ENCODE results near the gene NRXN3. TPM values are rescaled to one million over a fixed set of nuclear protein-coding genes. Genes with fewer than 3 reads are reported as not detected.

NRXN3 gene
- total RNA-seq, 1 donor from 2014 or later = 1.6 TPM

DNA sequence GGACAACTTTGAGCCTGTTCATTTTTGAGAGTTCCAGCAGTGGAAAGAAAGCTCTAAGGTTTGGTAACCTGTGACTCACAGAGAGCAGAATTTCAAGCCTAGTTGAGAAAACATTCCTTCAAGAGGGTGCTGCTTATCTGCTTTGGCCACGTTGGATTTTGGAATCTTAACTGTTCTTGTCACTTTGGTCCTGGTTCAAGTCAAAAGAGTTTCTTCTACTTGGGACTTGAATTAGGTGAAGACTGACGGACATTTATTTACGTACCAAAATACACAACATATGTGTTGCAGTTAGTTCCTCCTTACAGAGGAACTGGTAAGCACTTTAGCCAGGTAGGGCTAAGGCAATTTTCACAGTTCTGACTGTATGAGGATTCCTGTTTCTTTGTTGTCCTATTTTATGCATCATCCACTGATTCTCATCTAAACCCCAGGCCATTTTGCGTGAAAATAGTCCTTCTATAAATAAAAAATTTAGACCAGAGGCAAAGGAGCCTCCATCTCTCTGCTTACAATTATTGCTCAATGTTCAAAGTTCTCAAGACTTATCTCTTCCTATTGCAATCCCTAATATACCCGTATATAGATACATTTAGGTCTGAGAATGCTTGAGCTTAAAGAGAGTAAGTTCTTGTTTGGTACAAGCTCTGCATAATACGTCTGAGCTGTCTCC, 1460.3 kb downstream of the NRXN3 start:
- Histone ChIP-seq H3K4me3 (ENCODE audit: low read depth, low read length) (no peak overlapping the region), H3K36me3 (ENCODE audit: control insufficient read depth, insufficient read depth, low read length) (no peaks in the 10 kb centered on the region), H3K27me3 (ENCODE audit: control insufficient read depth, insufficient read depth, low read length) (no peaks in the 10 kb centered on the region)
- no peak for TF ChIP-seq CTCF (IDR thresholded peaks at IDR 0.05; ENCODE audit: insufficient read depth, low read length, poor library complexity, severe bottlenecking)
- no peak for DNase-seq (ENCODE audit: low read depth)

GRCh38 chr14:79631276-79631675, 1461.1 kb downstream of the NRXN3 start:
- DNase-seq (ENCODE audit: low read depth) = no peak
- TF ChIP-seq CTCF (IDR thresholded peaks at IDR 0.05; ENCODE audit: insufficient read depth, low read length, poor library complexity, severe bottlenecking) = no peak
- H3K27me3 ChIP-seq (ENCODE audit: control insufficient read depth, insufficient read depth, low read length) = no peaks in the 10 kb centered on the region
- no peak overlapping the region for H3K4me3 ChIP-seq (ENCODE audit: low read depth, low read length)
- H3K36me3 ChIP-seq (ENCODE audit: control insufficient read depth, insufficient read depth, low read length) = no peaks in the 10 kb centered on the region

GRCh38 chr14:79638672-79639266, 1468.6 kb downstream of the NRXN3 start:
- TF ChIP-seq CTCF (IDR thresholded peaks at IDR 0.05; ENCODE audit: insufficient read depth, low read length, poor library complexity, severe bottlenecking) = no peak
- H3K4me3 ChIP-seq (ENCODE audit: low read depth, low read length) = no peak overlapping the region
- no peaks in the 10 kb centered on the region for H3K27me3 ChIP-seq (ENCODE audit: control insufficient read depth, insufficient read depth, low read length)
- DNase-seq (ENCODE audit: low read depth) = no peak
- no peaks in the 10 kb centered on the region for H3K36me3 ChIP-seq (ENCODE audit: control insufficient read depth, insufficient read depth, low read length)

DNA sequence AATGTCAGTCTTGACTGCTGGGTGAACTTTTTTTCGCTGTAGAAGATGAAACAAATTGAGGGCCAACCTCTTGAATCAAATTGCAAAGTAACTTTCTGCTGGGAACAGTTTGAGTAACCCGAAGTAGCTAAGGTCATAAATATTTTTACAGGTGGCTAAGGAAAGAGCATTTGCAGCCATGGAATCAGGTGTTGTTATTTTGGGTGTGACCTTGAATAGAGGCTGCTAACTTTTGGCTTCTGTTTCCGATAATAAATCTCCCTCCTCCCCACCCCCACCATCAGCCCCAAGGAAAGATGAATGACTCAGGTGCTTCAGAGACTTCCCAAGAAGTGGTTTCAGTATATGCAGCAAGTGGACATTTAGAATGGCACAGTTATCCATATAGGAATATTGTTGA, 1469.4 kb downstream of the NRXN3 start:
- H3K36me3 ChIP-seq (ENCODE audit: control insufficient read depth, insufficient read depth, low read length) = no peaks in the 10 kb centered on the region
- H3K4me3 ChIP-seq (ENCODE audit: low read depth, low read length) = no peak overlapping the region
- H3K27me3 ChIP-seq (ENCODE audit: control insufficient read depth, insufficient read depth, low read length) = no peaks in the 10 kb centered on the region
- DNase-seq (ENCODE audit: low read depth) = no peak
- TF ChIP-seq CTCF (IDR thresholded peaks at IDR 0.05; ENCODE audit: insufficient read depth, low read length, poor library complexity, severe bottlenecking) = no peak

DNA sequence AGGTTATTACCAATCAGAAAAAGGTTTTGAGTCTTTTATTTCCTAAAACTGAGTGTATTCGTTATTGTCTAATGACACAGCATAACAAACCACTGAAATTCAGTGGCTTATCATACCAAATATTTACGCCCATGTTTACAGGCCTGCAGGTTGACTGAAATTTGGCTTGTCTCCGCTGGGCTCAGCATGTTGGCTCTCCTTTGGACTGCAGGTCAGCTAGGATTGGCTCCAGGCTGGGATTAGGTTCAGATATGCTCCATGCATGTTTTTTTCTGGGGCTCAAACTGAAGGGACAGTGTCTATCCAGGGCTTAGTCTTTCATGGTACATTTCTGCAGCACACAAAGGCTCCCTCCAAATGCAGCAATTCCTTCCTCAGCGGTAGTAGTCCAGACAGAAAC, 1471.2 kb downstream of the NRXN3 start:
- H3K36me3 ChIP-seq (ENCODE audit: control insufficient read depth, insufficient read depth, low read length) = no peaks in the 10 kb centered on the region
- no peak for DNase-seq (ENCODE audit: low read depth)
- H3K27me3 ChIP-seq (ENCODE audit: control insufficient read depth, insufficient read depth, low read length) = no peaks in the 10 kb centered on the region
- TF ChIP-seq CTCF (IDR thresholded peaks at IDR 0.05; ENCODE audit: insufficient read depth, low read length, poor library complexity, severe bottlenecking) = no peak
- H3K4me3 ChIP-seq (ENCODE audit: low read depth, low read length) = no peak overlapping the region

- TF ChIP-seq CTCF (IDR thresholded peaks at IDR 0.05; ENCODE audit: insufficient read depth, low read length, poor library complexity, severe bottlenecking) = no peak
- H3K36me3 ChIP-seq (ENCODE audit: control insufficient read depth, insufficient read depth, low read length) = no peaks in the 10 kb centered on the region
- H3K27me3 ChIP-seq (ENCODE audit: control insufficient read depth, insufficient read depth, low read length) = no peaks in the 10 kb centered on the region
- H3K4me3 ChIP-seq (ENCODE audit: low read depth, low read length) = no peak overlapping the region
- no peak for DNase-seq (ENCODE audit: low read depth)
Observed at GRCh38 chr14:79643132-79643531, 1473.0 kb downstream of the NRXN3 start.
